Measurements from ENCODE around the gene SNRPF. TPM values are rescaled to one million over a fixed set of nuclear protein-coding genes. Genes with fewer than 3 reads are reported as not detected.

The SNRPF gene
- total RNA-seq, result 20.9 and 21.3 TPM in 2 replicates

GRCh38 chr12:95858451-95859343, at the start of gene SNRPF:
TSS of gene SNRPF (plus strand) at chr12:95858952. CDS start at chr12:95859074, 122 bp downstream.

Other genes starting within 250 kb of the SNRPF start
- 68.2 and 72.9 TPM in 2 replicates for gene NTN4, start 68.2 kb upstream of the SNRPF start, total RNA-seq
- 0.07 and 0.13 TPM in 2 replicates for gene CCDC38, start 83.7 kb downstream of the SNRPF start, total RNA-seq
- gene AMDHD1, start 84.4 kb downstream of the SNRPF start, total RNA-seq, result 0.13 and 0.14 TPM in 2 replicates
- under 0.01 and 0.29 TPM in 2 replicates for gene HAL, start 137.4 kb downstream of the SNRPF start, total RNA-seq
- gene LTA4H, start 176.6 kb downstream of the SNRPF start, total RNA-seq, result 101 and 104 TPM in 2 replicates

All from thoracic aorta endothelial cell (primary cell).